ENCODE data around the gene SCN5A.

DNA sequence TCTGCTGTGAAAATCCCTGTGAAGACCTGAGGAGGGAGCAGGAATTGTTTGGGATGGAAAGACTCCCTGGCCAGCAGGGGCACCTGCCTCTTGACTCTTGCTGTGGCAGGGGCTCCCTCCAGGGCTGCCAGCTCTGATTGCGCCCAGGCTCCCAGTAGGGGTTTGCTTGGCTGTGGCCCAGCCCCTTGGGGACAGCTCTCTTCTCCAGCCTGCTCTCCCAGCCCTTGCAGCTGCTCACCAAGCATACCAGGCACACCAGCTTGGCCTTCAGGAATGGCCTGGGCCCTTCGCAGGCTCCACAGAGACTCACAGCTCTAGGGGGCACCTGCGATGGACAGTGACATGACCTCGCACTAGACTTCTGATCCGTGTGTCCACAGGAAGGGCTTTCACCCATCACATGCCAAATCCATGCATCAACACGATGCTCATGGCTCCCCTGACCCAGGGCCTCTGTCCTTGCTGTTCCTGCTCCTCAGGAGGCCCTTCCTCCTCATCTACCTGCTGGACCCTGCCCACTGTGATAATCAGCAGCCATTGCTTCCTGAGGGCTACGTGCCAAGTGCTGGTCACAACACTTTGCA, 61.8 kb downstream of the SCN5A start:
- no peak for TF ChIP-seq POLR2A (IDR thresholded peaks at IDR 0.05; ENCODE audit: insufficient read depth in 1 of 2, low read depth in 2 of 2, low read length in 2 of 2)
- TF ChIP-seq ZNF530 (CRISPR knock-in tag; IDR thresholded peaks at IDR 0.05; ENCODE audit: low read depth) = no peak
- TF ChIP-seq KDM1A (CRISPR knock-in tag; IDR thresholded peaks at IDR 0.05) = no peak
- TF ChIP-seq ZBTB7A (CRISPR knock-in tag; IDR thresholded peaks at IDR 0.05) = no peak
- no peak for TF ChIP-seq TCF12 (IDR thresholded peaks at IDR 0.05)
- no peak for TF ChIP-seq TCF12 (CRISPR knock-in tag; IDR thresholded peaks at IDR 0.05)
- TF ChIP-seq ZNF567 (CRISPR knock-in tag; IDR thresholded peaks at IDR 0.05; ENCODE audit: borderline replicate concordance) = no peak
- TF ChIP-seq ZFP36L2 (CRISPR knock-in tag; IDR thresholded peaks at IDR 0.05) = no peak
- no peak for TF ChIP-seq TOE1 (CRISPR knock-in tag; IDR thresholded peaks at IDR 0.05)
- TF ChIP-seq, protein P1, sequence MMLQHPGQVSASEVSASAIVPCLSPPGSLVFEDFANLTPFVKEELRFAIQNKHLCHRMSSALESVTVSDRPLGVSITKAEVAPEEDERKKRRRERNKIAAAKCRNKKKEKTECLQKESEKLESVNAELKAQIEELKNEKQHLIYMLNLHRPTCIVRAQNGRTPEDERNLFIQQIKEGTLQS (CRISPR knock-in tag; IDR thresholded peaks at IDR 0.05) = no peak
- TF ChIP-seq CBX1 (IDR thresholded peaks at IDR 0.05; ENCODE audit: low read depth) = no peak
- no peak for TF ChIP-seq HDAC2 (CRISPR knock-in tag; IDR thresholded peaks at IDR 0.05)
- no peak for TF ChIP-seq POLR2AphosphoS5 (IDR thresholded peaks at IDR 0.05; ENCODE audit: low read depth, low read length)
